Subcutaneous adipose tissue (tissue), 4 donors: ENCODE data around the gene ABCA3. TPM values are rescaled to one million over a fixed set of nuclear protein-coding genes. Genes with fewer than 3 reads are reported as not detected.

Experiments used
- small RNA-seq: library from RNA; depleted of rRNA; stranded (forward); fragments of <200 nt; gene quantifications from one replicate; pipeline ENCODE3, GENCODE V24; 2016
- total RNA-seq, 4 donors: library from RNA; depleted of rRNA; stranded (reverse); fragments of >200 nt; gene quantifications; one replicate each; pipeline ENCODE4 v1.1.0, GENCODE V29; 2016
- TF ChIP-seq, protein P1 (sequence below): fragments of 450-650 bp; IDR thresholded peaks from one replicate; pipeline ENCODE4 v1.5.1; 2016; ENCODE audit warnings: low read depth, mild to moderate bottlenecking, control low read depth, antibody characterized with exemption, moderate library complexity

The ABCA3 gene
- total RNA-seq, 4 donors from 2014 or later: 7.0 to 24.9 (median 9.5) TPM

DNA sequence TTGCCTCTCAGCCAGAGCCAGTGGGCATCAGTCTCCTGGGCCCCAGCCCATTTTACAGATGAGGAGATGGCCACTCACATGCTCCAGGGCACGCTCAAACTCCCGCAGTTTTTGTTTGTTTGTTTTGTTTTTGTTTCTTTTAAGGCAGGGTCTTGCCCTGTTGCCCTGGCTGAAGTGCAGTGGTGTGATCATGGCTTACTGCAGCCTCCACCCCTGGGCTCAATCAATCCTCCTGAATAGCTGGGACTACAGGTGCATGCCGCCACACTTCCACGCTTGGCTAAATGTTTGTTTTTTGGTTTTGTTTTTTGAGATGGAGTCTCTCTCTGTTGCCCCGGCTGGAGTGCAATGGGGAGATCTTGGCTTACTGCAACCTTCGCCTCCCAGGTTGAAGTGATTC is 113.6 kb downstream of the ABCA3 start:
- TF ChIP-seq, protein P1, sequence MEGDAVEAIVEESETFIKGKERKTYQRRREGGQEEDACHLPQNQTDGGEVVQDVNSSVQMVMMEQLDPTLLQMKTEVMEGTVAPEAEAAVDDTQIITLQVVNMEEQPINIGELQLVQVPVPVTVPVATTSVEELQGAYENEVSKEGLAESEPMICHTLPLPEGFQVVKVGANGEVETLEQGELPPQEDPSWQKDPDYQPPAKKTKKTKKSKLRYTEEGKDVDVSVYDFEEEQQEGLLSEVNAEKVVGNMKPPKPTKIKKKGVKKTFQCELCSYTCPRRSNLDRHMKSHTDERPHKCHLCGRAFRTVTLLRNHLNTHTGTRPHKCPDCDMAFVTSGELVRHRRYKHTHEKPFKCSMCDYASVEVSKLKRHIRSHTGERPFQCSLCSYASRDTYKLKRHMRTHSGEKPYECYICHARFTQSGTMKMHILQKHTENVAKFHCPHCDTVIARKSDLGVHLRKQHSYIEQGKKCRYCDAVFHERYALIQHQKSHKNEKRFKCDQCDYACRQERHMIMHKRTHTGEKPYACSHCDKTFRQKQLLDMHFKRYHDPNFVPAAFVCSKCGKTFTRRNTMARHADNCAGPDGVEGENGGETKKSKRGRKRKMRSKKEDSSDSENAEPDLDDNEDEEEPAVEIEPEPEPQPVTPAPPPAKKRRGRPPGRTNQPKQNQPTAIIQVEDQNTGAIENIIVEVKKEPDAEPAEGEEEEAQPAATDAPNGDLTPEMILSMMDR: no peak

DNA sequence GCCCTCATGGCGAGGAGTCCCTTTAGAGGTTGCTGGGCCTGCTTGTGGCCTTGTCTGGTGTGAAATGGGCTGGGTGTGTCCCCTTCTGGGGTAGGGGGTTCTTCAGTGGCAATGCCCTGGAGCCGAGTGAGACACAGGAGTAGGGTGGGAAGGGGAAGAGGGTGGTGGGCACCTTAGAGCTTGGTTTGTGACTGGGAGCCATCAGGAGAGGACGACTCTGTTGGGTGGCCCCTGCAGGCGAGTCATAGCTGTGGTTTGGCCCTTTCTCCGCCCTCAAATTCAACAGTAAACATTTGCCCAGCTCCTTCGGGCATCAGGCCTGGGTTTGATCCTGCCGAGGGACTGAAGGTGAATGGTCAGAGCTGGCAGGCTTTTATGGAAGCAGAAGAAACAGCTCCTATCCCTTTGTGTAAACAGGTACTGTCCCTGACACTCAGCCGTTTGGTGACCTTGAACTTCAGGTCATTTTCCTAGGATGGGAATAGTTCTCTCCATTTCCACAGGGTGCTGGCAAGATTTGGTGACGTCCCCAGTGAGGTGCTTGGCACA is 114.2 kb downstream of the ABCA3 start:
- TF ChIP-seq, protein P1: no peak

Small RNA genes within 50 kb of the gene (small RNA-seq; reads per million reads assigned to genes)
- gene MIR3677 (not detected), gene MIR4717 (not detected)

Other genes starting within 250 kb of the ABCA3 start
- 100 to 1,000 TPM in 2 of 4 donors, 10 to 100 TPM in 2; 40.1 to 318 (median 76.1) TPM for gene PKD1, start 204.8 kb downstream of the ABCA3 start, total RNA-seq
- 1 to 10 TPM in 1 of 4 donors, not detected in 3; 3.0 TPM for gene RAB26, start 192.1 kb downstream of the ABCA3 start, total RNA-seq
- 10 to 100 TPM; 19.1 to 45.0 (median 31.1) TPM for gene TRAF7, start 184.9 kb downstream of the ABCA3 start, total RNA-seq
- gene CASKIN1, start 144.1 kb downstream of the ABCA3 start, total RNA-seq: not detected
- 10 to 100 TPM; 29.3 to 58.8 (median 38.0) TPM for gene MLST8, start 135.3 kb downstream of the ABCA3 start, total RNA-seq
- 1 to 10 TPM in 3 of 4 donors, under 1 TPM in 1; 0.66 to 6.0 (median 4.1) TPM for gene BRICD5, start 129.9 kb downstream of the ABCA3 start, total RNA-seq
- gene PGP, start 125.9 kb downstream of the ABCA3 start, total RNA-seq: 10 to 100 TPM in 3 of 4 donors, 1 to 10 TPM in 1; 7.7 to 21.1 (median 10.3) TPM
- 10 to 100 TPM in 3 of 4 donors, 1 to 10 TPM in 1; 9.6 to 33.2 (median 16.8) TPM for gene E4F1, start 117.1 kb downstream of the ABCA3 start, total RNA-seq
- under 1 TPM in 2 of 4 donors, not detected in 2; 0.34 to 0.82 TPM for gene DNASE1L2, start 104.3 kb downstream of the ABCA3 start, total RNA-seq
- 10 to 100 TPM; 32.4 to 96.5 (median 49.8) TPM for gene ECI1, start 89.1 kb downstream of the ABCA3 start, total RNA-seq
- 100 to 1,000 TPM in 1 of 4 donors, 10 to 100 TPM in 3; 66.6 to 127 (median 75.3) TPM for gene RNPS1, start 72.6 kb downstream of the ABCA3 start, total RNA-seq
- 1 to 10 TPM; 1.8 to 5.1 (median 2.0) TPM for gene CCNF, start 88.7 kb upstream of the ABCA3 start, total RNA-seq
- gene TEDC2, start 119.4 kb upstream of the ABCA3 start, total RNA-seq: 1 to 10 TPM in 1 of 4 donors, under 1 TPM in 2, not detected in 1; 0.44 to 1.7 (median 0.51) TPM
- not detected for gene NTN3, start 130.6 kb upstream of the ABCA3 start, total RNA-seq
- 10 to 100 TPM in 1 of 4 donors, 1 to 10 TPM in 3; 7.0 to 30.1 (median 8.1) TPM for gene TBC1D24, start 134.4 kb upstream of the ABCA3 start, total RNA-seq
- 10 to 100 TPM; 26.4 to 98.9 (median 81.8) TPM for gene ATP6V0C, start 173.2 kb upstream of the ABCA3 start, total RNA-seq
- 10 to 100 TPM; 19.4 to 60.5 (median 42.9) TPM for gene AMDHD2, start 179.6 kb upstream of the ABCA3 start, total RNA-seq
- not detected for gene CEMP1, start 190.7 kb upstream of the ABCA3 start, total RNA-seq
- gene PDPK1, start 197.3 kb upstream of the ABCA3 start, total RNA-seq: 10 to 100 TPM; 23.6 to 37.4 (median 34.2) TPM